ENCODE data around the gene KRT6A. TPM values are rescaled to one million over a fixed set of nuclear protein-coding genes. Genes with fewer than 3 reads are reported as not detected.

Gene KRT6A
- total and polyA plus RNA-seq, 9 of the 15 experiments (the other 6 are each of a cell fraction or from before 2014, with no cell fraction given): 0.26 TPM; not detected in 8

DNA sequence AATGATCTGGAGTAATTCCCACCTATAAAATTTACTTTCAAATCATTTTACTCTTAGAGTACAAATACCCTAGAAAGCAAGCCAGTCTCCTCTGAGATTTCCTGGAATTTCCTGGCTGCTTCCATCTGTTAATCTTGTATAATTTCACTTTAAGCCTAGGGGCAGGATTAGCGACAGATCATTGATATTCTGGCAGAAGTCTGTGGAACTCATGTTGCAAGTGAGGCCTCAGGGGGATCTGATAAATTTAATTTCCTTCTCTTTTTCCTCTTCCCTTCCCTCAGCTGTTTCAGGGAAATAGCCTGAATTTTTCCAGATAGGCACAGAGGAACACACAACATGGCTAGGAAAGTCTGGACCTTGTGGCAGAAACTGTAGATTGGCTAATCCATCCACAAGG lies 5.9 kb upstream of the KRT6A start:
- no peaks in the 10 kb centered on the region for H3K9me1 ChIP-seq (ENCODE audit: control insufficient read depth, insufficient read depth, low read length)
- H3K27me3 ChIP-seq (ENCODE audit: control insufficient read depth in 2 of 2, insufficient read depth in 2 of 2, low read length in 2 of 2): peaks cover 0 to 2% of the 10 kb centered on the region in 2 experiments; a peak in 3 of 5 replicates
- no peak for DNase-seq (ENCODE audit: extremely low read depth in 1 of 4, low spot score in 3 of 4)
- H4K20me1 ChIP-seq (replicated peaks; ENCODE audit: control insufficient read depth, insufficient read depth, low read length): no peaks in the 10 kb centered on the region; the same call in 1 of the 2 replicates
- intact Hi-C loops (cut with micrococcal nuclease) (no loop called here), in situ Hi-C loops (cut with MboI) (no loop called here)
- H3K36me3 ChIP-seq (ENCODE audit: control insufficient read depth, insufficient read depth, low read length): no peaks in the 10 kb centered on the region
- no peaks in the 10 kb centered on the region for H3K4me1 ChIP-seq (replicated peaks in 1 of 2; ENCODE audit: control insufficient read depth in 2 of 2, insufficient read depth in 2 of 2, low read length in 2 of 2)
- no peak overlapping the region for H3K9ac ChIP-seq (ENCODE audit: insufficient read depth in 1 of 2, low read depth in 2 of 2, low read length in 2 of 2)
- BruUV-seq (replicated peaks): no TSS peak
- WGBS (ENCODE audit: insufficient coverage, low coverage, missing lambda C conversion rate): 0% methylated on average over 1 of the region's 1 CpG
- no peak for FAIRE-seq
- CTCF ChIA-PET (ENCODE audit: low intra/inter-chr PET ratio): no interaction called here
- POLR2A ChIA-PET: no interaction called here
- no peak overlapping the region for H3K4me2 ChIP-seq (ENCODE audit: insufficient read depth, low read length)
- H2AFZ ChIP-seq (ENCODE audit: low read depth, low read length): no peak overlapping the region
- H3K27ac ChIP-seq (ENCODE audit: extremely low read depth, low read depth, low read length): no peak overlapping the region
- H3K79me2 ChIP-seq (ENCODE audit: control insufficient read depth, insufficient read depth, low read length): no peaks in the 10 kb centered on the region
- H3K4me3 ChIP-seq: no peak overlapping the region
- TF ChIP-seq GABPB2 (CRISPR knock-in tag; conservative IDR thresholded peaks at IDR 0.05) (no peak), ZNF583 (CRISPR knock-in tag; IDR thresholded peaks at IDR 0.05) (no peak), WHSC1 (IDR thresholded peaks at IDR 0.05; ENCODE audit: low read length) (no peak), ZSCAN29 (IDR thresholded peaks at IDR 0.05) (no peak), YBX1 (IDR thresholded peaks at IDR 0.05) (no peak), NR2F6 (CRISPR knock-in tag; IDR thresholded peaks at IDR 0.05) (no peak), FOXJ2 (tag; IDR thresholded peaks at IDR 0.05) (no peak), ZNF584 (CRISPR knock-in tag; IDR thresholded peaks at IDR 0.05; ENCODE audit: low read depth) (no peak), ZNF143 (CRISPR knock-in tag; IDR thresholded peaks at IDR 0.05) (no peak), SIN3B (IDR thresholded peaks at IDR 0.05; ENCODE audit: low read depth) (no peak), HEY1 (CRISPR knock-in tag; IDR thresholded peaks at IDR 0.05; ENCODE audit: borderline replicate concordance) (no peak), SPI1 (IDR thresholded peaks at IDR 0.05; ENCODE audit: borderline replicate concordance, low read depth, low read length) (no peak)
- TF ChIP-seq, protein P1, sequence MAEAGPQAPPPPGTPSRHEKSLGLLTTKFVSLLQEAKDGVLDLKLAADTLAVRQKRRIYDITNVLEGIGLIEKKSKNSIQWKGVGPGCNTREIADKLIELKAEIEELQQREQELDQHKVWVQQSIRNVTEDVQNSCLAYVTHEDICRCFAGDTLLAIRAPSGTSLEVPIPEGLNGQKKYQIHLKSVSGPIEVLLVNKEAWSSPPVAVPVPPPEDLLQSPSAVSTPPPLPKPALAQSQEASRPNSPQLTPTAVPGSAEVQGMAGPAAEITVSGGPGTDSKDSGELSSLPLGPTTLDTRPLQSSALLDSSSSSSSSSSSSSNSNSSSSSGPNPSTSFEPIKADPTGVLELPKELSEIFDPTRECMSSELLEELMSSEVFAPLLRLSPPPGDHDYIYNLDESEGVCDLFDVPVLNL (CRISPR knock-in tag; IDR thresholded peaks at IDR 0.05; ENCODE audit: low read depth): no peak
- ATAC-seq: no peak
- no peaks in the 10 kb centered on the region for H3K9me3 ChIP-seq (replicated peaks; ENCODE audit: control insufficient read depth, insufficient read depth, low read depth, low read length)
